ENCODE results near the gene MEX3C.
A peak's percentile ranks its signal among the peaks of the same experiment; 100 is the strongest.

The MEX3C gene

DNA sequence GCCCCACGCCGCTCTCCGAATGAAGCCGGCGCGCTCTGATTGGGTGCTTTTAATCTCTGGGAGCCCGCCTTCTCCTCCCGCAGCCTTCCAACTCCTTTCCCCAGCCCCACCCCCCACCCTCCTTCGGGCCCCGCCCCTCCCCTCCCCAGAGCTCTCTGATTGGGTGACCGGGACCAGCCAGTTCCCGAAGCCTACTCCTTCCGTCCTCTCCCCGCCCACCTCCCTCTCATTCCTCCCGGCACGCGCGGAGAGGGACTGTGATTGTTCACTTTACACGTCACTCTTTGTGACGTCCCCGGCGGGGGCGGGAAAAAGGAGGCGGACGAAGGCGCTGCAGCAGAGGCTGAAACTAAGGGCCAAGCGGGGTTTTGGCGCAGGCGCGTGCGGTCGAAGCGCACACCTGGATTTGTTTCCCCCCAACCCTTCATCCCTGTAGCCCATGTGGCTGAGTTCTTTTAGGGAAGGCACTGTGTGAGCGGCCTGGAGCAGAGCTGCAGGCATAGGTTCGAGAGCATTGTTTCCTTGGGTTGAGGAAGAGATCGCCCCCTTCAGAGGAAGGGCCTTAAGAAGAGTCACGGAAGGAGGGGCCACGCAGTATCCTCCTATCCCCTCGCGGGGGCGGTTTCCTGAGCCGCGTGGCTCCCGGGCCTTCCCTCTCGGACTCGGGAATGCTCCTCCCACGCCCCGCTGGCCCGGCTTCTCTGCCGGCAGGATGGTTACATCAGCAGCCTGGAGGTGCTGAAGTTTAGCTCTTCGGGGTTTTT lies at the start of gene MEX3C:
TSS of gene MEX3C (minus strand) at position 21 of the 764 bp plus-strand sequence. CDS start 361 bp downstream, outside the sequence.
- Mint-ChIP-seq H3K27me3 (no peaks in the 10 kb centered on the region), H3K27ac (peak within 1 kb of the TSS; percentile 98), H3K9me3 (no peaks in the 10 kb centered on the region), H3K36me3 (ENCODE audit: low read depth) (peaks cover 29% of the 10 kb centered on the region), H3K4me1 (peaks cover 31% of the 10 kb centered on the region), H3K4me3 (peak within 1 kb of the TSS; percentile 88)
- ATAC-seq (peak; percentile 83), DNase-seq (peak; percentile 99)

DNA sequence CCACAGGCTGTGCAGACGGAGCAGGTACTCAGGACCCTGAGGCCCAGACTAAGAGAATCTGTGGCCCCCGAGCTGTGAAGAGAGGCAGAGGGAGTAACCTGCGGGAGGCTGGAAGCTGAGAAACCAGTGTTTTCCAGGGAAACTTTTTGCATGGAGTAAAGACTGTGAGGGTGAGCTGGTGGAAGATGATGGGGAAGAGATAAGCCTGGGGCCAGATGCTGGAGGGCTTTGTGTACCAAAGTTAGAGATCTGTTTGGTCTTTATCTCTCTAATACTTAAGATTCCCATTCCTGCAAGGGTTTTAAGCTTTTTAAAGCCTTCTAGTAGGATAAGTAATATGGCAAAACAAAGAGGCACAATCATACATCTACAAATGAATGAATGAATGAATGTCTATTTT lies 43.7 kb upstream of the MEX3C start:
- ATAC-seq (no peak), DNase-seq (no peak)
- no peak overlapping the region for H3K27ac Mint-ChIP-seq
- no peak overlapping the region for H3K4me3 Mint-ChIP-seq
- peaks cover 4% of the 10 kb centered on the region for H3K9me3 Mint-ChIP-seq
- H3K27me3 Mint-ChIP-seq = no peaks in the 10 kb centered on the region
- H3K4me1 Mint-ChIP-seq = peaks cover 6% of the 10 kb centered on the region
- H3K36me3 Mint-ChIP-seq (ENCODE audit: low read depth) = no peaks in the 10 kb centered on the region

DNA sequence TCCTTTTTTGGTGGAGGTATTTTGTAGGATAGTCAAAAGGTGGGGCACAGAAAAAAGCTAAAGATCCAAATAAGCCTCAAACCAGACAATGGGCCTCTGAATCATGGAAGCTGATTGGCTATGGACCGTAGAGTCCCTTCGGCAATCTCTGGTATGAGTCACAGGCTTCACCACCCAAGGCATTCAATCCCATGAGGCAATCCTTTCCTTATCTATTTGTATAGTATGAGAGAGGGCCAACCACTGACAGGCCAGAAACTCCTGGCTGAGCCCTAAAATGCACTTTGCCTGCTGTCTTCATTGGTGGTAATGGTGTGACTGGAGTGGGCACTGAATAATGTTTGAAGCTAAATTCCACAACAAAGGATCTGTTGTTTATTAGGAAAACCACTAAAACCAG lies 38.7 kb upstream of the MEX3C start:
- peaks cover 28% of the 10 kb centered on the region for H3K4me1 Mint-ChIP-seq
- ATAC-seq (peak; percentile 55), DNase-seq (no peak)
- peak overlapping the region; percentile 83 for H3K27ac Mint-ChIP-seq
- peaks cover 4% of the 10 kb centered on the region for H3K9me3 Mint-ChIP-seq
- H3K27me3 Mint-ChIP-seq = peaks cover 6% of the 10 kb centered on the region
- no peaks in the 10 kb centered on the region for H3K36me3 Mint-ChIP-seq (ENCODE audit: low read depth)
- no peak overlapping the region for H3K4me3 Mint-ChIP-seq

DNA sequence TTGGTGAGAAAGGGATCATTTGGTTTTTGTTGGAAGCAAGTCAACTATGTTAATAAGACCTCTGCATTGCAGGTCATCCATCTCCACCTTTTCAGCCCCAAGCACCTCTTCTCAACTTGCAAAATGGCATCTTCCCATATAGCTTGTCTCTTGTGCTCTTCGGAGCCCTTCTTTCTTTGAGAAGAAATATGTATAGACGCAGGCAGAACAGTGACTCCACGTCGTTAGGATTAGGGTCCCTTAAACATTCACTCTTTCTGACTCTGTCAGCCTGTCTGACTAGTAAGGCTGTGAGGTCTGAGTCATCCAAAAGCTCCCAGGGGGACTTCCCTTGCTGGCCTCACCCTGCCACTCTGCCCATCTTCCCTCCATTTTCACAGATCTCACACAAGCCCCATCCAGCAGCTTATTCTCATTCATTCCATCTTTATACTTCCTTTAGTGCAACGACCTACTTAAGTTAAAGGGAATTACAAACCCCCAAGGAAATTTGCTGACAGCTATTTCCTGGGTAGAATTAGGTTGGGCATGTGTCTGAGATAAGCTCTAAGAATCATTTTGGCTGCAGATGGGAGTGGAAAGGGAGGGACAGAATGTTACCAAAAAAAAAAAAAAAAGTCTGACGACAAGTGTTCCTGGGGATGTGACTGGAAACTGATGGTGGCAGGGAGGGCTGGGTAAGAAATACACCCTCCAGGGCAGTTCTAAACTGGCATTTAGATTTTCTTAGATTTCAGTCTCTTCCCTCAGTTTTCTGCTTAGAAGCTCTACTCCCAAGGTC lies 37.7 kb upstream of the MEX3C start:
- H3K27ac Mint-ChIP-seq = peak overlapping the region; percentile 83
- peaks cover 6% of the 10 kb centered on the region for H3K27me3 Mint-ChIP-seq
- H3K4me3 Mint-ChIP-seq = peak overlapping the region; percentile 26
- peaks cover 28% of the 10 kb centered on the region for H3K4me1 Mint-ChIP-seq
- ATAC-seq = peak; percentile 99
- no peaks in the 10 kb centered on the region for H3K36me3 Mint-ChIP-seq (ENCODE audit: low read depth)
- DNase-seq = peak; percentile 52
- H3K9me3 Mint-ChIP-seq = peaks cover 4% of the 10 kb centered on the region

DNA sequence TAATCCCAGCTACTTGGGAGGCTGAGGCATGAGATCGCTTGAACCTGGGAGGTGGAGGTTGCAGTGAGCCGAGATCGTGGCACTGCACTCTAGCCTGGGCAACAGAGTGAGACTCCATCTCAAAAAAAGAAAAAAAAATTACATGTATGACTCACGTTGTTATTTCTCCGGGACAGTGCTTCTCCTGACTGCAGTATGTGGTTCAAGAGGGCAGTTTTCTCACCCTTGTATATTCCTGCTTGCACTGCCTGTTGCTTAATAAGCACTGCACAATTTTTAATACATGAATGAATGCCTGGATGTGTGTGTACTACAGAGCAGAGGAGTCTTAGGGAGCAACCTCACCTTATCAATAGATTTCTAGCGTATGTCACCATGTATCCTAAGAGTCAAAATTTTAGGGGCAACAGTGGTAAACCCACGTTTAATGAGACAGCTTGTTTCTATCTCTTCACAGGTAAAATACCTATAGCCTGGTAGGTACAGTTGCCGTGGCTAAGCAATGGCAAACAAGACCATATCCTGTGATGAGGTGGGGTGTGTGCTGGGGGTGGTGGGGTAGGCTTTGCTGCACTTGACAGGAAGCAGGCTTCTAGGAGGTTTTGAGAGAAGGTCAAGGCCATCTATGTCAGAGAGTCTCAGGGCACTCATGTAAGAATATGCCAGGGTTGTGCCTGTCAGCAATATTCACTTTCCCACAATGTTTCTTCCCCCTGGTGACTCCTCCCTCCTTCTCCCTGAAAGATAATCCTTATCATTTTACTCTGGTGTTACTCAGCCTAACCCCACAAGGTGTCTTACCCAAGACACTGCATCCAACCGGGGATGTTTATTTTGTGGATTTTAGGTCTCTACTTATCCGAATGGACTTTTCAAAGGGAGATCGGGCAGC lies 36.9 kb upstream of the MEX3C start:
- Mint-ChIP-seq H3K4me1 (peaks cover 28% of the 10 kb centered on the region), H3K4me3 (no peak overlapping the region)
- ATAC-seq = peak; percentile 47

DNA sequence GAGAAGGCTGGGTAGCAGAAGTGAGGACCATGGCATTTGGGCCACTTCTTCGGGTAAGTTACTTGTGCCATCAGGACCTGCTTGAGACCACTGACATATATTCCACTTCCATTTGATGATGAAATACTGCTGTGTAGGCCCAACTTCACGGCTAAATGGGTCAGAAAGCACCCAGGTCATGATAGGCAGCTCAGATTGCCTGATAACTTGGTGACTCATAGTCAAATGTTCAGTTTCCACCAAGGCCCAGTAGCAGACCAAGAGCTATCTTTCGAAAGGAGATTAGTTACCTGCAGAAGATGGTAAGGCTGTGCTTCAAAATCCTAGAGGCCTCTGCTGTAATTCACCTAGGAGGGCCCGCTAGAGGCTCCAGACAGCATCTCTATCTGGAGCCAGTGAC lies 31.8 kb upstream of the MEX3C start:
- peak; percentile 49 for ATAC-seq
- DNase-seq = no peak
- Mint-ChIP-seq H3K4me3 (no peak overlapping the region), H3K27me3 (peaks cover 4% of the 10 kb centered on the region), H3K4me1 (peaks cover 3% of the 10 kb centered on the region), H3K27ac (no peak overlapping the region), H3K36me3 (ENCODE audit: low read depth) (no peaks in the 10 kb centered on the region), H3K9me3 (no peaks in the 10 kb centered on the region)

More for the DNA sequence above, 36.9 kb upstream of the MEX3C start:
- Mint-ChIP-seq H3K27me3 (peaks cover 6% of the 10 kb centered on the region), H3K9me3 (peaks cover 4% of the 10 kb centered on the region), H3K36me3 (ENCODE audit: low read depth) (no peaks in the 10 kb centered on the region), H3K27ac (peak overlapping the region; percentile 83)
- DNase-seq = peak; percentile 10

DNA sequence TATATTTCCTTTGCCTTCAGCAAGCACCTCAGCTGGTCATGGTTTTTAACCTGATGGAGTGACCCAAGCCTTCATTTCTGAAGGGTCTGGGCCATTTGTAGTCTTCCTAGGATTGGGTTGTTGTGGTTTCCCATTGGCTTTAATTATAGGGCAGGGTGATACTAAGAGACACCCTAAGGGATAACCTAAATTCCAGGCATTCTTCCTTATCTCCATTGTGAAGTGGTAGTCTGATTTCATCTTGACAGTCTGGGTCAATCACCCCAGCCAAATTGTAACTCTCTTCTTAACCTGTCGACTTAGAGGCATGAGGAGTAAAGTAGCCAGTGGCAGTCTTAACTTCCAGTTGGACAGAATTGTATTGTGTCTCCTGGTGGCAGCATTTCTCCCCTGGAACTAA lies 30.2 kb upstream of the MEX3C start:
- no peak for DNase-seq
- H3K9me3 Mint-ChIP-seq = no peaks in the 10 kb centered on the region
- no peak overlapping the region for H3K4me3 Mint-ChIP-seq
- no peaks in the 10 kb centered on the region for H3K4me1 Mint-ChIP-seq
- H3K27ac Mint-ChIP-seq = no peak overlapping the region
- H3K27me3 Mint-ChIP-seq = no peaks in the 10 kb centered on the region
- ATAC-seq = no peak
- H3K36me3 Mint-ChIP-seq (ENCODE audit: low read depth) = no peaks in the 10 kb centered on the region

DNA sequence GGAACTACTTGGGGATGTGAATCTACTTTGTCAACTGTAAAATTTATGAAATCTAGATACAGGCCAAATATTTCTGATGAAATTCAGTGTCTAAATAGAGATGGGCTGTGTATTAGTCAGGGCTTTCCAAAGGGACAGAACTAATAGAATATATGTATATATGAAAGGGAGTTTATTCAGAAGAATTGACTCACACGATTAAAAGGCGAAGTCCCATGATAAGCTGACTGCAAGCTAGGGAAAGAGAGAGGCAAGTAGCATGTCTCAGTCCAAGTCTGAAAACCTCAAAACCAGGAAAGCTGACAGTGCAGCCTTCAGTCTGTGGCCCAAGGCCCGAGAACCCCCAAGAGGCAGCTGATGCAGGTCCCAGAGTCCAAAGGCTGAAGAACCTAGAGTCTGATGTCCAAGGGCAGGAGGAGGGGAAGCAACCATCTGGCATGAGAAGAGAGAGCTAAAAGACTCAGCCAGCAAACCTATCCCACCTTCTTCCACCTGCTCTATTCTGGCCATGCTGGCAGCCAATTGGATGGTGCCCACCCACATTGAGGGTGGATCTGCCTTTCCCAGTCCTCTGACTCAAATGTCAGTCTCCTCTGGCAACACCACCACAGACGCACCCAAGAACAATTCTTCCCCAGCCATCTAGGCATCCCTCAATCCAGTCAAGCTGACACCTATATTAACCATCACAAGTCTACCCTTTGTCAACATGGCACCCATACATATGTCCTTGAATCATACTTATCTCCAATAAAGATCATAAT lies 29.3 kb upstream of the MEX3C start:
- ATAC-seq (no peak), DNase-seq (no peak)
- Mint-ChIP-seq H3K27me3 (no peaks in the 10 kb centered on the region), H3K27ac (no peak overlapping the region), H3K4me3 (no peak overlapping the region), H3K4me1 (no peaks in the 10 kb centered on the region), H3K36me3 (ENCODE audit: low read depth) (no peaks in the 10 kb centered on the region), H3K9me3 (no peaks in the 10 kb centered on the region)

DNA sequence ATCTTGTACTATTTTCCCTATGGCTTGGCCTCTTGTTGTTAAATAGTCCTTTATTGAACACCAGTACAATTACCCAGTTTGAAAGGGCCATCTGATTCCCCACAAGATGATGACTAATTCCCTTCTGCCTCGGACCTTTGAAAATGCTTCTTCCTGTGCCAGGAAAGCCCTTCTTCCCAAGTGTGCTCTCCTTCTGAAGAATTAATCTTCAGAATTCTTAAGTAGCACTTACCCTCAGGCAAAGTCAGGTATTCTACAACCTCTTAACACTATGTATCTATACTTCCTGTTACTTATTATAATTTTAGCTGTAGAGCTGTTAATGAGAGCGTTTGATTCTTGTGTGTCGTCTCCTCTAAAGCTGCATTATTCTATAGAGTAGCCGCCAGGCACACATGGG lies 28.6 kb upstream of the MEX3C start:
- no peak overlapping the region for H3K27ac Mint-ChIP-seq
- no peaks in the 10 kb centered on the region for H3K27me3 Mint-ChIP-seq
- H3K4me1 Mint-ChIP-seq = no peaks in the 10 kb centered on the region
- no peak for ATAC-seq
- no peaks in the 10 kb centered on the region for H3K9me3 Mint-ChIP-seq
- H3K4me3 Mint-ChIP-seq = no peak overlapping the region
- no peak for DNase-seq
- H3K36me3 Mint-ChIP-seq (ENCODE audit: low read depth) = no peaks in the 10 kb centered on the region

DNA sequence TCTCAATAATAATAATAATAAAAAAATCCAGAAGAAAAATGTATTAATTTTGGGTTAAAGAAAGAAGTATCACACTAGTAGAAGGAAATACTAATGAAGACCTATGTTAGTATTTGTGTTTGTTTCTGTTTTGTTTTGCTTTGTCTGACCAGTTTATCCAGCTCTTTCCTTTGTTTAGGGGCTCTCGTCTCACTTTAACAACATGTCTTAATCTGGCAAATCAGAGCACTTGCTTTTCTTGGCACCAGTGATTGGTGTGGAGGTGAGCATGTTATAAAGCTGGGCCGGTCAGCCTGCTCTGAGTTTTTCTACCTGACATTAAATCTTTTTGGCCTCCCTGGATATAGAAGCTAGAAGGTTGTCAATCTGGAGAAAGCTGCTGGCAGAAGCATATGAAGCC lies 15.1 kb upstream of the MEX3C start:
- Mint-ChIP-seq H3K4me3 (no peak overlapping the region), H3K4me1 (peaks cover 19% of the 10 kb centered on the region), H3K27ac (no peak overlapping the region), H3K27me3 (peaks cover 5% of the 10 kb centered on the region), H3K9me3 (no peaks in the 10 kb centered on the region), H3K36me3 (ENCODE audit: low read depth) (no peaks in the 10 kb centered on the region)
- DNase-seq (no peak), ATAC-seq (no peak)

DNA sequence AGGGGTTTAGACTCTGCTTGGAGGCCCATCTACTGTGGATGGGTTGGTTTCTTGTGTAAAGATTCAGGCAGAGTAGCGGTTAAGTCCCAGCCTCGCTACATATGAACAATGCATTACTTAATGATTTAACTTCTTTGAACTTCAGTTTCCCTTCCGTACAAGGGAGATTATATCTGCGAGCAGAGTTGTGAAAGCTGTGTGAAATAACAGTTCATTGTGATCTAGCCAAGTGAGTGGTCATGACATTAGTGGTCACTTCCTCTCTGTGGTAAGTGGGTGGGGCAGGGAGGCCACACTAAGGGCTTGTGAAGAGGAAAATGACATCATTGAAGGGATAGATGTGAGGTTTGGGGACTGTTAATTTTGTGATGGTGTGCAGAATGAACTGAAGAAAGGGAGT lies 14.1 kb upstream of the MEX3C start:
- peak; percentile 92 for ATAC-seq

DNA sequence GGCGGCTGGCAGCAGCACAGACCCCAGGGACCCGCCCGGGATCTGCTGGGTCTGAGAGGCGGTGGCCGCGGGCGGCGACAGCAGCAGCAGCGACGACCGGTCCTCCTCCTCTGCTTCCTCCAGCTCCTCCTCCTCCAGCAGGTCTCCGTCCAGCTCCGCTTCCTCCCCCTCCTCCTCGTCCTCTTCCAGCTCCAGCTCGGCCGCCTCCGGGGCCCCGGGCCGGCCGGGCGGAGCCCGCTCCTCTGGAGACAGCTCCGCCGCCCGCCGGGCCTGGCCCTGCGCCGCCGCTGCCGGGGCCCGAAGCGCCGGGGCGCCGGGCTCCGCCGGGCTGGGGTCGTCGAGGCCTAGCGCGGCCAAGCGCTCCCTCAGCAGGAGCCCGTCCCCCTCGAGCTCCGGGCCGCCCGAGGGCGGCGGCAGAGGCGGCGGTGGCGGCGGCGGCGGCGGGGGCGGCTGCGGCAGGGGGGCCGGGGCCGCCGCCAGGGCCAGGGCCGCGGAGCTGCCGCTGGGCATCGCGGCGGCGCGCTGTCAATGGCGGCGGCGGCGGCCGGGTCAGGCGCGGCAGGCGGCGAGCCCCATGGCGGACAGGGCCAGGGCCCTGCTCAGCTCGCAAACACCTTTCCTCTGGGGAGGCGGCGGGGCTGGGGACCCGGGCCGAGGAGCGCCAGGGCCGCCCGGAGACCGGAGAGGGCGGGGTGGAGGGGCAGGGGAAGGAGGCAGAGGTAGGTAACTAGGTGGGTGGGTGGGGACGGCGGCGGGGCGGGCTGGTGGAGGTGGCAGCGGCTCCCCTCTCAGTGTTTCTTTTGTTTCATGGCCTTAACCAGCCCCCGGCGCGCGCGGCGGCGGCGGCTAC lies 445 bp downstream of the MEX3C start:
- peak; percentile 74 for ATAC-seq
- peak overlapping the region; percentile 98 for H3K27ac Mint-ChIP-seq
- peak; percentile 52 for DNase-seq
- no peaks in the 10 kb centered on the region for H3K9me3 Mint-ChIP-seq
- H3K4me1 Mint-ChIP-seq = peaks cover 38% of the 10 kb centered on the region
- peaks cover 34% of the 10 kb centered on the region for H3K36me3 Mint-ChIP-seq (ENCODE audit: low read depth)
- H3K27me3 Mint-ChIP-seq = no peaks in the 10 kb centered on the region
- H3K4me3 Mint-ChIP-seq = peak overlapping the region; percentile 88

More for the DNA sequence above, 14.1 kb upstream of the MEX3C start:
- Mint-ChIP-seq H3K27me3 (peaks cover 5% of the 10 kb centered on the region), H3K27ac (peak overlapping the region; percentile 66), H3K4me1 (peaks cover 19% of the 10 kb centered on the region), H3K4me3 (peak overlapping the region; percentile 10), H3K36me3 (ENCODE audit: low read depth) (no peaks in the 10 kb centered on the region), H3K9me3 (no peaks in the 10 kb centered on the region)
- peak; percentile 54 for DNase-seq
